Measurements from ENCODE around the gene KRTAP2-1. TPM values are rescaled to one million over a fixed set of nuclear protein-coding genes. Genes with fewer than 3 reads are reported as not detected.
"Not testable (repeated sequence)": the region's sequence is repeated elsewhere in the genome, so short reads cannot be mapped to it uniquely, and the experiment has no call there.

The KRTAP2-1 gene
- total RNA-seq, 1 donor from 2014 or later: not detected

GRCh38 chr17:41061964-41062363, 14.8 kb upstream of the KRTAP2-1 start:
- no peak for TF ChIP-seq CTCF (conservative IDR thresholded peaks at IDR 0.05; ENCODE audit: low read depth, low read length)
- peak; percentile 92 for DNase-seq (ENCODE audit: low read depth)
- no peak overlapping the region for H3K4me3 ChIP-seq (ENCODE audit: low read depth, low read length)

- peak; percentile 98 for DNase-seq (ENCODE audit: low read depth)
- no peak for TF ChIP-seq CTCF (conservative IDR thresholded peaks at IDR 0.05; ENCODE audit: low read depth, low read length)
Observed at GRCh38 chr17:41060052-41060604, 13.0 kb upstream of the KRTAP2-1 start, which contains the start of gene KRTAP2-3. TSS of gene KRTAP2-3 (minus strand) at chr17:41060114. CDS start at chr17:41060050, 64 bp downstream.

GRCh38 chr17:41059276-41060051, 12.3 kb upstream of the KRTAP2-1 start:
- DNase-seq (ENCODE audit: low read depth): peak; percentile 59
- not testable (repeated sequence) for H3K4me3 ChIP-seq (ENCODE audit: low read depth, low read length)

More at GRCh38 chr17:41060052-41060604, 13.0 kb upstream of the KRTAP2-1 start, which contains the start of gene KRTAP2-3:
- H3K4me3 ChIP-seq (ENCODE audit: low read depth, low read length): no peak within 1 kb of the TSS

GRCh38 chr17:41058741-41059140, 11.6 kb upstream of the KRTAP2-1 start:
- DNase-seq (ENCODE audit: low read depth): no peak
- TF ChIP-seq CTCF (conservative IDR thresholded peaks at IDR 0.05; ENCODE audit: low read depth, low read length): no peak
- H3K4me3 ChIP-seq (ENCODE audit: low read depth, low read length): no peak overlapping the region

- H3K4me3 ChIP-seq (ENCODE audit: low read depth, low read length): no peak overlapping the region
- no peak for TF ChIP-seq CTCF (conservative IDR thresholded peaks at IDR 0.05; ENCODE audit: low read depth, low read length)
- no peak for DNase-seq (ENCODE audit: low read depth)
Observed at GRCh38 chr17:41057547-41057946, 10.4 kb upstream of the KRTAP2-1 start.

- not testable (repeated sequence) for DNase-seq (ENCODE audit: low read depth); H3K4me3 ChIP-seq (ENCODE audit: low read depth, low read length)
Observed at GRCh38 chr17:41055130-41055529, 8.0 kb upstream of the KRTAP2-1 start, which contains the start of gene KRTAP2-2. TSS of gene KRTAP2-2 (minus strand) at chr17:41055230. CDS start at chr17:41055211, 19 bp downstream.

- DNase-seq (ENCODE audit: low read depth); H3K4me3 ChIP-seq (ENCODE audit: low read depth, low read length): not testable (repeated sequence)
Observed at GRCh38 chr17:41054556-41054955, 7.4 kb upstream of the KRTAP2-1 start.

- H3K4me3 ChIP-seq (ENCODE audit: low read depth, low read length): no peak overlapping the region
- no peak for DNase-seq (ENCODE audit: low read depth)
- TF ChIP-seq CTCF (conservative IDR thresholded peaks at IDR 0.05; ENCODE audit: low read depth, low read length): no peak
Observed at GRCh38 chr17:41054025-41054424, 6.9 kb upstream of the KRTAP2-1 start.
